Inferior parietal cortex (tissue), 1 donor: Measurements from ENCODE around the gene ERBIN.

Source experiments
- DNase-seq: peaks from one replicate; pipeline ENCODE4 v3.0.0-alpha.2; 2016; ENCODE audit errors: extremely low spot score

Gene ERBIN

DNA sequence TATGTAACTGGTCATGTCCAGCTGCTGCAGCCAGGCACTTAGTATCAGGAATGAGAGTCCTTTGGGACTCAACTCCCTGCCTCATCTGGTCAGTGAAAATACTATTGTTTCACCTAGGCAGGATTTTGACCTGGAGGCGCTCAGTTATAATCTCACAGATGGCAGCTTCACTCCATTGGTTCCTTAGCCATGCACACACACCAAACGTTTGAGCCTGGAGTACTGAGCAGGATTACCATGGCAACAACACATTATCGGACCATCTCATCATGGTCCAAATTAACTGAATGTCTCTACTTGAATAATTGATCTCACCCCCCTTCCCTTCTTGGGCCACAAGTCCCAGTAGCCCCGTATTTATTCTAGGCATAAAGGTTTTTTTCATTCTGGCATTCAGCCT, 202.8 kb downstream of the ERBIN start:
- DNase-seq, result no peak

DNA sequence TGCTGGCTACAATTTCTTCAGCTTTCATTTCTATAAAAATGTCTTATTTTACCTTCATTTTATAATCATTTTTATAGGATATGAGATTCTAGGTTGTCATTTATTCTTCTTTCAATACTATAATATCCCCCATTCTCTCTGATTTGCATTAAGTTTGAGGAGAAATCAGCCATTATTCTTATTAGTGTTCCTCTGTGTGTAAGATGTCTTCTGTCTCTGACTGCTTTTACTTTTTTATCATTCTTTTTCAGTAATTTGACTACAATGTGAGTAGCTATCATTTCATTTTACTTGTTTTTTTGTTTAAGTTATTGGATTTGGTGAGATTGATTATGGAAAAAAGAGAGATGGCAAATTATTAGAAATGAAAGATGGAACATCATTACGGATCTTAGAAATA, 204.1 kb downstream of the ERBIN start:
- no peak for DNase-seq
